H1 (cell line): Measurements from ENCODE around the gene B3GNT2. TPM values are rescaled to one million over a fixed set of nuclear protein-coding genes. Genes with fewer than 3 reads are reported as not detected.

Source experiments
- CTCF ChIA-PET: fragments of 300-600 bp; sonication (Branson Sonifier 250); formaldehyde crosslinking; loops from one replicate; lab custom pipeline; 2021; ENCODE audit not compliant: partially characterized antibody; lab: Charles Lee
- POLR2A ChIA-PET: fragments of 300-600 bp; sonication (Branson Sonifier 250); formaldehyde crosslinking; loops from one replicate; lab custom pipeline; 2021; ENCODE audit warnings: inconsistent platforms; ENCODE audit not compliant: partially characterized antibody; lab: Charles Lee
- DNase-seq, 2 experiments: peaks; one replicate each; pipeline versions ENCODE4 v3.0.0 to v3.0.0-alpha.2; 2010 to 2022; ENCODE audit warnings: low spot score in 2 of 2, low read depth in 1 of 2, mixed read lengths in 1 of 2
- FAIRE-seq: peaks from 2 replicates; lab custom pipeline; 2011; peaks lifted over from hg19 to GRCh38; lab: Jason Lieb, UNC
- H2AFZ ChIP-seq: 2 replicates; pipeline ENCODE4 v1.8.1; 2012; ENCODE audit warnings: low read length, inconsistent platforms
- H2AK5ac ChIP-seq: 2 replicates; pipeline ENCODE4 v1.6.1; 2013; ENCODE audit warnings: low read depth, low read length
- H2BK120ac ChIP-seq: replicated peaks from 2 replicates; pipeline ENCODE3; 2013; ENCODE audit warnings: low read depth, low read length, inconsistent platforms
- H2BK12ac ChIP-seq: 2 replicates; pipeline ENCODE4 v1.6.1; 2013; ENCODE audit warnings: low read depth, low read length
- H2BK15ac ChIP-seq: 2 replicates; pipeline ENCODE4 v1.6.1; 2013; ENCODE audit warnings: low read length
- H2BK20ac ChIP-seq: 2 replicates; pipeline ENCODE4 v1.6.1; 2013; ENCODE audit warnings: low read length
- H2BK5ac ChIP-seq: 2 replicates; pipeline ENCODE4 v1.6.1; 2013; ENCODE audit warnings: low read depth, low read length
- H3K14ac ChIP-seq: 2 replicates; pipeline ENCODE4 v1.6.1; 2013; ENCODE audit warnings: inconsistent platforms; ENCODE audit not compliant: insufficient read length
- H3K18ac ChIP-seq: 2 replicates; pipeline ENCODE4 v1.6.1; 2013; ENCODE audit warnings: low read length; ENCODE audit errors: extremely low read depth
- H3K23ac ChIP-seq: 2 replicates; pipeline ENCODE4 v1.6.1; 2013; ENCODE audit warnings: inconsistent platforms; ENCODE audit not compliant: insufficient read length
- H3K23me2 ChIP-seq: 2 replicates; pipeline ENCODE4 v1.6.1; 2013; ENCODE audit warnings: low read depth, low read length
- H3K27ac ChIP-seq: 2 replicates; pipeline ENCODE4 v1.6.1; 2011; ENCODE audit warnings: low read depth, low read length, inconsistent platforms
- H3K27me3 ChIP-seq, 4 experiments: replicated peaks in 1 of 4; 1 replicate in 1 of 4; 2 replicates in 3 of 4; pipeline versions ENCODE4 v1.6.1 to v1.8.1; 2011 to 2013; ENCODE audit warnings: low read length in 3 of 4, mild to moderate bottlenecking in 3 of 4, inconsistent platforms in 2 of 4, mixed read lengths in 2 of 4, moderate library complexity in 1 of 4; ENCODE audit not compliant: control insufficient read depth in 3 of 4, insufficient read depth in 3 of 4; ENCODE audit errors: extremely low read depth in 1 of 4
- H3K36me3 ChIP-seq, 4 experiments: 2 replicates each; pipeline versions ENCODE4 v1.6.1 to v1.8.1; 2011 to 2013; ENCODE audit warnings: mild to moderate bottlenecking in 4 of 4, low read length in 3 of 4, moderate library complexity in 2 of 4, control low read depth in 1 of 4, inconsistent platforms in 1 of 4; ENCODE audit not compliant: insufficient read depth in 4 of 4, control insufficient read depth in 2 of 4
- H3K4ac ChIP-seq: replicated peaks from 2 replicates; pipeline ENCODE3; 2013; ENCODE audit warnings: low read length, low read depth, mixed read lengths, inconsistent platforms; ENCODE audit not compliant: insufficient read length
- H3K4me1 ChIP-seq, 4 experiments: replicated peaks in 1 of 4; 1 replicate in 1 of 4; 2 replicates in 3 of 4; pipeline versions ENCODE4 v1.6.1 to v1.8.1; 2011 to 2013; ENCODE audit warnings: low read length in 3 of 4, inconsistent platforms in 2 of 4, mixed read lengths in 1 of 4; ENCODE audit not compliant: insufficient read depth in 4 of 4, control insufficient read depth in 3 of 4
- H3K4me2 ChIP-seq, 2 experiments: 2 replicates each; pipeline versions ENCODE4 v1.6.1 to v1.8.1; 2011 to 2013; ENCODE audit warnings: low read depth in 2 of 2, low read length in 2 of 2, control low read depth in 1 of 2, inconsistent platforms in 1 of 2, mild to moderate bottlenecking in 1 of 2; ENCODE audit not compliant: insufficient read depth in 1 of 2
- H3K4me3 ChIP-seq, 4 experiments: fragments of 200-600, 300-600 bp in 1 of 4; sonication (generic), shearing (Covaris generic), sonication (Bioruptor Twin) in 1 of 4; 2 replicates each; pipeline versions ENCODE4 v1.5.1 to v1.8.1; 2011 to 2016; ENCODE audit warnings: low read length in 4 of 4, low read depth in 3 of 4, control low read depth in 2 of 4, inconsistent platforms in 2 of 4, mild to moderate bottlenecking in 2 of 4, mixed read lengths in 1 of 4, moderate library complexity in 1 of 4; ENCODE audit not compliant: insufficient read depth in 2 of 4; ENCODE audit errors: extremely low read depth in 1 of 4
- H3K56ac ChIP-seq: replicated peaks from 2 replicates; pipeline ENCODE3; 2013; ENCODE audit warnings: low read depth, mild to moderate bottlenecking, mixed read lengths, low read length, inconsistent platforms; ENCODE audit not compliant: insufficient read length
- H3K79me1 ChIP-seq: 2 replicates; pipeline ENCODE4 v1.6.1; 2013; ENCODE audit warnings: low read depth, low read length, control low read depth
- H3K79me2 ChIP-seq, 2 experiments: 2 replicates each; pipeline versions ENCODE4 v1.6.1 to v1.8.1; 2012 to 2013; ENCODE audit warnings: low read length in 2 of 2, mild to moderate bottlenecking in 2 of 2, inconsistent platforms in 1 of 2; ENCODE audit not compliant: insufficient read depth in 2 of 2, control insufficient read depth in 1 of 2
- H3K9ac ChIP-seq, 4 experiments: replicated peaks in 1 of 4; 1 replicate in 1 of 4; 2 replicates in 3 of 4; pipeline versions ENCODE4 v1.6.1 to v1.8.1; 2011 to 2013; ENCODE audit warnings: low read depth in 3 of 4, low read length in 3 of 4, control low read depth in 2 of 4, mild to moderate bottlenecking in 2 of 4, moderate library complexity in 2 of 4, inconsistent platforms in 1 of 4; ENCODE audit errors: extremely low read depth in 1 of 4
- H3K9me3 ChIP-seq, 2 experiments: 2 replicates each; pipeline versions ENCODE4 v1.6.1 to v1.8.1; 2012 to 2013; ENCODE audit warnings: mild to moderate bottlenecking in 2 of 2, moderate library complexity in 2 of 2, control low read depth in 1 of 2, inconsistent platforms in 1 of 2, low read depth in 1 of 2, low read length in 1 of 2, mixed read lengths in 1 of 2; ENCODE audit not compliant: insufficient read depth in 2 of 2
- H4K20me1 ChIP-seq, 2 experiments: replicated peaks in 1 of 2; 2 replicates each; pipeline versions ENCODE3 to v1.8.1; 2011 to 2013; ENCODE audit warnings: inconsistent platforms in 2 of 2, low read length in 2 of 2, mild to moderate bottlenecking in 1 of 2; ENCODE audit not compliant: insufficient read depth in 2 of 2, control insufficient read depth in 1 of 2
- H4K5ac ChIP-seq: 2 replicates; pipeline ENCODE4 v1.6.1; 2013; ENCODE audit warnings: low read length, low read depth, mixed read lengths, inconsistent platforms; ENCODE audit not compliant: insufficient read length
- H4K8ac ChIP-seq: 2 replicates; pipeline ENCODE4 v1.8.0; 2013; ENCODE audit warnings: mild to moderate bottlenecking, moderate library complexity, low read length, inconsistent platforms; ENCODE audit not compliant: insufficient read depth; ENCODE audit errors: extremely low read depth
- H4K91ac ChIP-seq: replicated peaks from 2 replicates; pipeline ENCODE3; 2013; ENCODE audit warnings: low read length, mixed read lengths, inconsistent platforms; ENCODE audit not compliant: insufficient read length
- ATF3 ChIP-seq: IDR thresholded peaks from 2 replicates; pipeline ENCODE4 v1.6.1; 2011; ENCODE audit warnings: low read depth, mild to moderate bottlenecking, low read length; ENCODE audit not compliant: insufficient read depth
- CEBPB ChIP-seq: IDR thresholded peaks from 2 replicates; pipeline ENCODE4 v1.6.1; 2012; ENCODE audit warnings: low read depth, low read length
- CHD1 ChIP-seq: IDR thresholded peaks from 2 replicates; pipeline ENCODE4 v1.6.1; 2012; ENCODE audit warnings: low read depth, low read length, improper control_type of control experiment
- CREB1 ChIP-seq: IDR thresholded peaks from 2 replicates; pipeline ENCODE4 v1.6.1; 2012; ENCODE audit warnings: inconsistent platforms
- HDAC6 ChIP-seq: IDR thresholded peaks from one replicate; pipeline ENCODE4 v1.7.1; 2012; ENCODE audit warnings: low read depth, mild to moderate bottlenecking, inconsistent platforms, low read length, moderate library complexity
- JUN ChIP-seq: IDR thresholded peaks from 2 replicates; pipeline ENCODE4 v1.6.1; 2011; ENCODE audit warnings: low read depth, mild to moderate bottlenecking, improper control_type of control experiment, low read length
- JUND ChIP-seq: IDR thresholded peaks from 2 replicates; pipeline ENCODE4 v1.6.1; 2011; ENCODE audit warnings: mild to moderate bottlenecking, improper control_type of control experiment, low read length
- MAFK ChIP-seq: IDR thresholded peaks from 2 replicates; pipeline ENCODE4 v1.6.1; 2012; ENCODE audit warnings: low read depth, mild to moderate bottlenecking, improper control_type of control experiment, low read length
- MAX ChIP-seq: IDR thresholded peaks from 2 replicates; pipeline ENCODE4 v1.6.1; 2012; ENCODE audit warnings: inconsistent platforms
- RFX5 ChIP-seq: IDR thresholded peaks from 2 replicates; pipeline ENCODE4 v1.6.1; 2011; ENCODE audit warnings: low read depth, low read length, improper control_type of control experiment, borderline replicate concordance
- RNF2 ChIP-seq: fragments of 200-900, 300-1000 bp; sonication (generic); IDR thresholded peaks from 2 replicates; pipeline ENCODE4 v1.7.1; 2016; ENCODE audit warnings: borderline replicate concordance, low read depth, mild to moderate bottlenecking, antibody characterized with exemption, low read length; ENCODE audit not compliant: poor library complexity, severe bottlenecking; ENCODE audit errors: missing control alignments
- RXRA ChIP-seq: IDR thresholded peaks from 2 replicates; pipeline ENCODE4 v1.6.1; 2011; ENCODE audit warnings: low read depth, mild to moderate bottlenecking, low read length, moderate library complexity; ENCODE audit not compliant: insufficient read depth
- SIRT6 ChIP-seq: IDR thresholded peaks from one replicate; pipeline ENCODE4 v1.7.1; 2012; ENCODE audit warnings: low read length, inconsistent platforms
- SRF ChIP-seq: IDR thresholded peaks from 2 replicates; pipeline ENCODE4 v1.6.1; 2011; ENCODE audit warnings: mild to moderate bottlenecking, low read depth, low read length, moderate library complexity
- ZNF274 ChIP-seq: IDR thresholded peaks from 2 replicates; pipeline ENCODE4 v1.7.0; 2012; ENCODE audit warnings: low read length, borderline replicate concordance; ENCODE audit errors: extremely low read depth
- WGBS, 2 experiments: shearing (Covaris generic) in 1 of 2; methylation state at CpG; one replicate each; pipeline versions ENCODE4 v1.1.6 to v1.1.7; 2013 to 2015; ENCODE audit warnings: low lambda C conversion rate in 2 of 2, mixed read lengths in 2 of 2, inconsistent platforms in 1 of 2, low coverage in 1 of 2, missing lambda C conversion rate in 1 of 2; ENCODE audit not compliant: insufficient replicate concordance in 2 of 2, insufficient coverage in 1 of 2, insufficient read length in 1 of 2; ENCODE audit errors: extremely low coverage in 1 of 2, missing lambda C conversion rate in 1 of 2; 5-methylcytosine and 5-hydroxymethylcytosine counted together
- polyA plus RNA-seq, 7 experiments: library from polyadenylated mRNA; depleted of rRNA in 3 of 7; stranded (reverse) in 5 of 7; unstranded in 2 of 7; fragments of >200 nt in 5 of 7; fragments of 200-250 nt in 2 of 7; gene quantifications; 1 replicate in 5 of 7; 2 replicates in 1 of 7; 4 replicates in 1 of 7; pipeline versions ENCODE4 v1.2.1 to v1.2.3, GENCODE V29; 2011 to 2013; ENCODE audit warnings: missing spikeins in 2 of 7, mixed read lengths in 2 of 7
- total RNA-seq: library from RNA; stranded (reverse); fragmentation: NEBNext Ultra II Directional; extraction: Animal tissue kit (Norgen Biotek cat#: 25700); gene quantifications from 2 replicates; pipeline ENCODE4 v1.2.1, GENCODE V29; 2021

Gene B3GNT2
- total and polyA plus RNA-seq, 2 of the 8 experiments (the other 6 are each of a cell fraction or from before 2014, with no cell fraction given): 20.1 to 40.8 TPM

- Histone ChIP-seq H3K9me3 (no peaks in the 10 kb centered on the region), H4K5ac (no peak overlapping the region), H3K4me2 (no peak overlapping the region), H3K23me2 (no peaks in the 10 kb centered on the region), H3K23ac (no peak overlapping the region), H2BK120ac (no peak overlapping the region), H2AFZ (no peak overlapping the region), H2BK15ac (no peak overlapping the region), H2BK5ac (no peak overlapping the region), H3K4ac (no peak overlapping the region), H3K14ac (no peak overlapping the region), H3K56ac (no peak overlapping the region), H3K27ac (no peak overlapping the region), H3K79me2 (no peaks in the 10 kb centered on the region), H2BK12ac (no peak overlapping the region), H3K27me3 (no peaks in the 10 kb centered on the region), H2BK20ac (no peak overlapping the region), H3K79me1 (no peaks in the 10 kb centered on the region), H4K8ac (no peak overlapping the region), H2AK5ac (no peak overlapping the region), H4K20me1 (no peaks in the 10 kb centered on the region), H3K36me3 (no peaks in the 10 kb centered on the region), H3K18ac (no peak overlapping the region), H4K91ac (no peak overlapping the region), H3K4me3 (no peak overlapping the region), H3K4me1 (no peaks in the 10 kb centered on the region), H3K9ac (no peak overlapping the region)
- ChIA-PET CTCF (no interaction called here), POLR2A (no interaction called here)
- FAIRE-seq (no peak), DNase-seq (no peak)
- WGBS, 2 experiments: 94% methylated on average over 6 of the region's 6 CpGs; no CpG with 5 or more reads in 1 of the 2 experiments
- TF ChIP-seq MAX (no peak), MAFK (no peak), CREB1 (no peak), CEBPB (no peak), SIRT6 (no peak), RFX5 (no peak), ZNF274 (no peak), RNF2 (no peak), HDAC6 (no peak), JUND (no peak), SRF (no peak), JUN (no peak), ATF3 (no peak), CHD1 (no peak), RXRA (no peak)
These were observed 48.1 kb downstream of the B3GNT2 start for GRCh38 chr2:62243983-62244382.
